Measurements from ENCODE around the gene CYP26B1. TPM values are rescaled to one million over a fixed set of nuclear protein-coding genes. Genes with fewer than 3 reads are reported as not detected.

The CYP26B1 gene
- total and polyA plus RNA-seq, 2 of the 8 experiments (the other 6 are each of a cell fraction or from before 2014, with no cell fraction given), result 0.06 to 0.69 TPM

DNA sequence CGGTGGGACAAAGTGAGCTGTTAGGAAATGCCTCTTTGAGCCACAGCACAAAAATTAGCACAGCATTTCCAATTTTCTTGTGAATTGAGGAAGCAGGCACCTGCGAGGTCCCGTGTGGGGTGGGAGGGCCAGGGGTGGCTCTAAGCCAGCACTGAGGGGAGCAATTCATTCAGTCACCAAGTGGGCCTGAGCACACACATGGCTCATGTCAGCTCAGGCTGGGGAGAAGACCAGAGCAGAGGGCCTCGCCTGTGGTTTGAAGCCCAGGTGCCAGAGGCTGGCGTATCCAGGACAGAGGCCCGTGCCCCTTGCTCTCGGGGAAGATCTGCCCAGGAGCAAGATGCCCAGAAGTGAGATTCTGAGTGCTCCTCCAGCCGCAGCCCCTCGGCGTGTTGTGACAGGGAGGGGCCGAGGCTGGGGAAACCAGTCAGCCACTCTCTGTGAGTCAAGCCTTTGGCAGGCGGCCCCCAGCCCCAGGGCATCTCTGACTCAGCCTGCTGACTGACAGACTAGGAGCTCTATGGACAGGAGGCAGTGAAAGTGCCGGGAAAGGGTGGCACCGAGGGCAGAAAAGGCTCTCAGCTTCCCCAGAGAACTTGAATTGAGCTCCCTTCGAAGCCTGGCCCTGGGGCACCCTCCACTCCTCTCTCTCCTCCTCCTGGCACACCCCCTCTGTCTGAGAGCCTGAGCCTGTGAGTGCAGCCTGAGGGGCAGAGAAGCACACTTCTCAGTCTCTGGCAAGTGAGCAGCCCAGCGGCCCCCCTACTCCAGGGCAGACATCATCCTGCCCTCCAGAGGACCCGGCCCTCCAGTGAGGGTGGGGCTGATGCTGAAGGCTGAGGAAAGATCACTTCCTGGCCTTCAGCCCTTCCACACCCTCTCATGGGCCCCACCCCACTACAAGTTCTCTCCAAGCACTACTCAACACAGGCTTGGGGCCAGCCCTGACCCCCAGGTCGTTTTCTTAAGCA is 32.3 kb downstream of the CYP26B1 start (continued):
- TF ChIP-seq, protein P1, sequence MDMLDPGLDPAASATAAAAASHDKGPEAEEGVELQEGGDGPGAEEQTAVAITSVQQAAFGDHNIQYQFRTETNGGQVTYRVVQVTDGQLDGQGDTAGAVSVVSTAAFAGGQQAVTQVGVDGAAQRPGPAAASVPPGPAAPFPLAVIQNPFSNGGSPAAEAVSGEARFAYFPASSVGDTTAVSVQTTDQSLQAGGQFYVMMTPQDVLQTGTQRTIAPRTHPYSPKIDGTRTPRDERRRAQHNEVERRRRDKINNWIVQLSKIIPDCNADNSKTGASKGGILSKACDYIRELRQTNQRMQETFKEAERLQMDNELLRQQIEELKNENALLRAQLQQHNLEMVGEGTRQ (IDR thresholded peaks at IDR 0.05; ENCODE audit: low read length), result no peak
- no peak for TF ChIP-seq RFX5 (IDR thresholded peaks at IDR 0.05; ENCODE audit: borderline replicate concordance, low read depth, low read length)
- TF ChIP-seq, protein P2, sequence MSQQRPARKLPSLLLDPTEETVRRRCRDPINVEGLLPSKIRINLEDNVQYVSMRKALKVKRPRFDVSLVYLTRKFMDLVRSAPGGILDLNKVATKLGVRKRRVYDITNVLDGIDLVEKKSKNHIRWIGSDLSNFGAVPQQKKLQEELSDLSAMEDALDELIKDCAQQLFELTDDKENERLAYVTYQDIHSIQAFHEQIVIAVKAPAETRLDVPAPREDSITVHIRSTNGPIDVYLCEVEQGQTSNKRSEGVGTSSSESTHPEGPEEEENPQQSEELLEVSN (IDR thresholded peaks at IDR 0.05), result no peak
- TF ChIP-seq HDAC6 (IDR thresholded peaks at IDR 0.05; ENCODE audit: low read depth, low read length), result no peak
- TF ChIP-seq JUN (IDR thresholded peaks at IDR 0.05; ENCODE audit: low read depth, low read length), result no peak

All from H1 (cell line).